Right ventricle myocardium superior (tissue), 1 donor: ENCODE data around the gene AP3B1. TPM values are rescaled to one million over a fixed set of nuclear protein-coding genes. Genes with fewer than 3 reads are reported as not detected.

Experiments
- ATAC-seq: fragments of 200-7000 bp; cut with Tn5 transposase; one replicate; pipeline ENCODE4 v1.9.1; 2020; ENCODE audit warnings: mild to moderate bottlenecking; ENCODE audit not compliant: poor library complexity
- DNase-seq: peaks from one replicate; pipeline ENCODE4 v3.0.0-alpha.2; 2020
- intact Hi-C: fragments of 100-400 bp; cut with DNase I; formaldehyde crosslinking; loops from one replicate; pipeline ENCODE4 v1.11.2; 2022
- total RNA-seq: library from RNA; stranded (reverse); fragmentation: NEBNext Ultra II Directional; extraction: Animal tissue kit (Norgen Biotek cat#: 25700); gene quantifications from one replicate; pipeline ENCODE4 v1.2.1, GENCODE V29; 2021
- donor health status: DM: no; HTN: yes; CAD: no; lungs with severe emphysema.

Gene AP3B1
- total RNA-seq, 1 donor from 2014 or later, result 20.2 TPM

GRCh38 chr5:77970891-77971290 is 323.6 kb downstream of the AP3B1 start:
- DNase-seq, result no peak
- ATAC-seq, result no peak
- intact Hi-C loops, result no loop called here

GRCh38 chr5:77963795-77964194 is 330.7 kb downstream of the AP3B1 start:
- intact Hi-C loops, result no loop called here
- DNase-seq, result no peak
- ATAC-seq, result no peak

DNA sequence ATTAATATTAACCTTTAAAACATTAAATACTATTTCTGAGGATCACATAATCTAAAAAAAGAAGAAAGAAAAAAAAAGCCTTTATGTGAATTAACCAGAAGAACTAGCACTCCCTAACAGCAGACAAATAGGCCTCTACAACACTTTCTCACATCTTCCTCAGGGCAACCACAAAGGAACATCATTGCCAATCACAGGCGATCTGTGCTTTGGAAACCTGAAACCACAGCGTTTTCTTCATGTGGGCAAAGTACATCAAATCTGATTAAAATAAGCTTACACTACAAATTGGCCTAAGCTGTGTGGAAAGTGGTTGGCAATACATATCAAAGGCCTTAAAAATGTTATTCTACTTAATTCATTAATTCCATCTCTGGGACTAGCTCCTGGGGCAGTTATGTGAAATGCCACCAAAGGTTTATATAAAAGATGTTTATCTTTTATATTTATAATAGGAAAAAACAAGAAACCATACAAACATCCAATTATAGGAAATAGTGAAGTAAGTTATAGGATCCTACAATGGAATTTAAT is 333.6 kb downstream of the AP3B1 start:
- DNase-seq, result no peak
- intact Hi-C loops, result no loop called here
- ATAC-seq, result no peak

GRCh38 chr5:77960305-77960704 is 334.2 kb downstream of the AP3B1 start:
- no peak for ATAC-seq
- no peak for DNase-seq
- intact Hi-C loops, result no loop called here

GRCh38 chr5:77958642-77959330 is 335.7 kb downstream of the AP3B1 start:
- intact Hi-C loops, result no loop called here
- no peak for ATAC-seq
- DNase-seq, result no peak

DNA sequence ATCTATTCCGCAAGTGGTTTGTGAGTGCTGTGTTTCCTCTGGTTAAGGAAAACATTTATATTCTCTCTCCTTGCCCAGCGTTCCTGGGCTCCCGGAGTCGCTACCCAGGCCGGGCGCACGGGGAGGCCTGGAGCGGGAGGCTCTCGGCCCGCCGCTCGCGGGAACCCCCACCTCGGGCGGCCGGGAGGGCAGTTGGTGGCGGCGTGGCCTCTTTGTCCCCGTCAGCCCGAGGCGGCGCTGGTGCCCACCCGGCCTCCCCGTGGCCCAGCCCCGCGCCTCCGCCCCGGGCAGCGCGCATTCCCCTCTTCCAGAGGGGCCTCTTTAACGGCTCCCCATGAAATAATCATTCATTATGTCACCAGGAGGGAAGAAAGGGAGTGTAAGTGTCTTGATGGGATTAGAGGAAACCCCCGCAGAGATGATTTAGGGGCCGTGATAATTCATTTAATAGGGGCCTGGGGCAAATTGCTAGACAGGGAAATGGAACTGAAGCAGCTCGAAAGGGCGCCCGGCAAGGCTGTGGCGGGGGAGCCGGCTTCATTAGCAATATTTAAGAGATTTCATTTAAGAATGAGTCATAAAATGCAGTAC is 336.5 kb downstream of the AP3B1 start:
- intact Hi-C loops, result no loop called here
- ATAC-seq (no peak), DNase-seq (no peak)

DNA sequence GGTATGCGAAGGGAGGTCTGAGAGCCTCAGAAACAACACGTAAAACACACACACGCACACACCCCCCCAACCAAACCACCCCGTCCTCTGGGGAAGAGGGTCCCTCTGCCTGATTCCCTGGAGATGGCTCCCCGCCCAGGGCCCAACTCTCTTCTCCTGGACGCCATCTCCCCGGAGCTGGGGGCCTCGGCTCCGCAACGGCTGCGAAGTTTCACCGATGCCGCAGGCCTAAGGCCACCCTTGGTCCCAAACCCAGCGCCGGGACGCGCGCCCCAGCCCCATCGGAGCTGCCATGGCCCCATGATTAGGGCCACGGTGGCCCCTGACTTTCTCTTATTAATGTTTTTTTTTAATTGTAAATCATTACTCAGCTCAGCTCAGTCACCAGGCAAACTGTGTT is 337.0 kb downstream of the AP3B1 start:
- intact Hi-C loops, result no loop called here
- ATAC-seq, result no peak

DNA sequence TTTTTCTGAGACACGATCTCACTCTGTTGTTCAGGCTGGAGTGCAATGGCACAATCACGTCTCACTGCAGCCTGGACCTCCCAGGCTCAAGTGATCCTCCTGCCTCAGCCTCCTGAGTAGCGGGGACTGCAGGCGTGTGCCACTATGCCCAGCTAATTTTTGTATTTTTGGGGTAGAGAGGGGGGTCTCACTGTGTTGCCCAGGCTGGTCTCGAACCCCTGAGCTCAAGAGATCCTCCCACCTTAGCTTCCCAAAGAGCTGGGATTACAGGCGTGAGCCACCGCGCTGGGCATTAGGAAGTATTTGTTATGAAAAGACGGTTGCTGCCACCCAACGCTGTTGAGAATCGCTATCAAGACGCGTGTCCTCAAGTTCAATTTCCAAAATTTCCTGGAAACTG is 337.4 kb downstream of the AP3B1 start:
- no peak for DNase-seq
- intact Hi-C loops, result no loop called here
- no peak for ATAC-seq

More for the DNA sequence above, 337.0 kb downstream of the AP3B1 start:
- DNase-seq, result no peak

GRCh38 chr5:77955577-77955976 is 338.9 kb downstream of the AP3B1 start:
- ATAC-seq, result no peak
- intact Hi-C loops, result no loop called here
- DNase-seq, result no peak

GRCh38 chr5:77953374-77953773 is 341.1 kb downstream of the AP3B1 start:
- ATAC-seq (no peak), DNase-seq (no peak)
- intact Hi-C loops, result no loop called here

DNA sequence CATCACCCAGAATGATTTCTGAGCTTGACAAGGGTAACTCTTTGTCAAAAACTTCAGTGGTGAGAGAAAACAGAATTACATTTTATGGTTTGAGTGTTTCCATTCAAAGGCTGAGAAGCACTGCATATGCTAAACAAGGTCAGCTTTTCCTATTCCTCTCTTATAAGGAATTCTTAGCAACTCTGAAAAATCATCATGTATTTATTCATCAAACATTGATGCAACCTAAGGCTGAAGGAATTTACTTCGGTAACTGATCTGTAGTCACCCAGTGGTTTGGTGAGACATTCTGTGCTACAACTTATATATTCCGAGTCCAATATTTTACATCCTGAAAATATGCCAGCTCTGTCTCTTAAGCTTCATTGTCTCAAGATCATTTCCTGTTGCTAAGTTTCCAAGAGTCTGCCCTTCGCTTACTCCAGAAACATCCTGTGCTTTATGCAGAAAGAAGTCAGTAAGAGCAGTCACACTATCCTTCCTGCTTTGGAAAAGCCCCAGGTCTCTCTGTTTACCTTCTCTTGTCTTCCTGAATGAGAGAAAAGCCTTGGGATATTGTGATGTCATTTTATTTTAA is 341.8 kb downstream of the AP3B1 start:
- no peak for DNase-seq
- intact Hi-C loops, result no loop called here
- no peak for ATAC-seq

Other genes starting within 250 kb of the AP3B1 start
- 25.9 TPM for gene SCAMP1, start 65.9 kb upstream of the AP3B1 start, total RNA-seq